ENCODE results near the gene MBL2. TPM values are rescaled to one million over a fixed set of nuclear protein-coding genes. Genes with fewer than 3 reads are reported as not detected.

MBL2 gene
- polyA plus RNA-seq, 1 experiment: not detected

GRCh38 chr10:52752261-52752660 is 20.3 kb downstream of the MBL2 start:
- TF ChIP-seq, protein P1, sequence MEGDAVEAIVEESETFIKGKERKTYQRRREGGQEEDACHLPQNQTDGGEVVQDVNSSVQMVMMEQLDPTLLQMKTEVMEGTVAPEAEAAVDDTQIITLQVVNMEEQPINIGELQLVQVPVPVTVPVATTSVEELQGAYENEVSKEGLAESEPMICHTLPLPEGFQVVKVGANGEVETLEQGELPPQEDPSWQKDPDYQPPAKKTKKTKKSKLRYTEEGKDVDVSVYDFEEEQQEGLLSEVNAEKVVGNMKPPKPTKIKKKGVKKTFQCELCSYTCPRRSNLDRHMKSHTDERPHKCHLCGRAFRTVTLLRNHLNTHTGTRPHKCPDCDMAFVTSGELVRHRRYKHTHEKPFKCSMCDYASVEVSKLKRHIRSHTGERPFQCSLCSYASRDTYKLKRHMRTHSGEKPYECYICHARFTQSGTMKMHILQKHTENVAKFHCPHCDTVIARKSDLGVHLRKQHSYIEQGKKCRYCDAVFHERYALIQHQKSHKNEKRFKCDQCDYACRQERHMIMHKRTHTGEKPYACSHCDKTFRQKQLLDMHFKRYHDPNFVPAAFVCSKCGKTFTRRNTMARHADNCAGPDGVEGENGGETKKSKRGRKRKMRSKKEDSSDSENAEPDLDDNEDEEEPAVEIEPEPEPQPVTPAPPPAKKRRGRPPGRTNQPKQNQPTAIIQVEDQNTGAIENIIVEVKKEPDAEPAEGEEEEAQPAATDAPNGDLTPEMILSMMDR (IDR thresholded peaks at IDR 0.05; ENCODE audit: low read depth, low read length): no peak
- peaks cover 2% of the 10 kb centered on the region for H3K27me3 ChIP-seq (ENCODE audit: control insufficient read depth, insufficient read depth, low read length)
- no peak overlapping the region for H3K4me3 ChIP-seq (ENCODE audit: low read depth, low read length)
- DNase-seq (ENCODE audit: low read depth, low spot score): no peak
- no peaks in the 10 kb centered on the region for H3K9me3 ChIP-seq (ENCODE audit: control insufficient read depth, insufficient read depth, low read length)
- no peak overlapping the region for H3K27ac ChIP-seq (ENCODE audit: low read depth, low read length)
- POLR2A ChIA-PET: no interaction called here
- CTCF ChIA-PET: no interaction called here

DNA sequence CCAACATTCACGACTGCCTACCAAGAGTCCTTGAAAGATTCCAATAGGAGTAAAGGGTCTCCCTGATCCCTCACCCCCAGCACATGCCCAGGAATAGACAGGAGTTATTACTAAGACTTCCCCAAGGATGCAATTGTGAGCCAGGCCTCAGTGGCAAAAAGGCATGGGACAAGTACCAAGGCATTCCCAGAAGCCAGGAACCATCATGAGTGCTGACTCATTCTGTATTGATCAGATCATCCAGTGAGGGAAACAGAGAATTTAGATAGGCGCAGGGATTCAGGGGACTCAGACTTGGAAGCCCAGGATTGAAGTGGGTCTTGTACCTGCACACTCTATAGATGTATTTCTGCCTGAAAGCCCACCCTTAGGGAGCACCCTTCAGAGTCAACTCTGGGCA is 21.2 kb downstream of the MBL2 start:
- POLR2A ChIA-PET: no interaction called here
- CTCF ChIA-PET: no interaction called here
- TF ChIP-seq, protein P1 (IDR thresholded peaks at IDR 0.05; ENCODE audit: low read depth, low read length): no peak
- Histone ChIP-seq H3K27me3 (ENCODE audit: control insufficient read depth, insufficient read depth, low read length) (peaks cover 2% of the 10 kb centered on the region), H3K27ac (ENCODE audit: low read depth, low read length) (no peak overlapping the region), H3K4me3 (ENCODE audit: low read depth, low read length) (no peak overlapping the region), H3K9me3 (ENCODE audit: control insufficient read depth, insufficient read depth, low read length) (no peaks in the 10 kb centered on the region)
- DNase-seq (ENCODE audit: low read depth, low spot score): no peak

GRCh38 chr10:52750629-52751028 is 22.0 kb downstream of the MBL2 start:
- POLR2A ChIA-PET: no interaction called here
- TF ChIP-seq, protein P1 (IDR thresholded peaks at IDR 0.05; ENCODE audit: low read depth, low read length): no peak
- H3K27me3 ChIP-seq (ENCODE audit: control insufficient read depth, insufficient read depth, low read length): peaks cover 2% of the 10 kb centered on the region
- no peak overlapping the region for H3K4me3 ChIP-seq (ENCODE audit: low read depth, low read length)
- CTCF ChIA-PET: no interaction called here
- no peaks in the 10 kb centered on the region for H3K9me3 ChIP-seq (ENCODE audit: control insufficient read depth, insufficient read depth, low read length)
- DNase-seq (ENCODE audit: low read depth, low spot score): no peak
- H3K27ac ChIP-seq (ENCODE audit: low read depth, low read length): no peak overlapping the region

DNA sequence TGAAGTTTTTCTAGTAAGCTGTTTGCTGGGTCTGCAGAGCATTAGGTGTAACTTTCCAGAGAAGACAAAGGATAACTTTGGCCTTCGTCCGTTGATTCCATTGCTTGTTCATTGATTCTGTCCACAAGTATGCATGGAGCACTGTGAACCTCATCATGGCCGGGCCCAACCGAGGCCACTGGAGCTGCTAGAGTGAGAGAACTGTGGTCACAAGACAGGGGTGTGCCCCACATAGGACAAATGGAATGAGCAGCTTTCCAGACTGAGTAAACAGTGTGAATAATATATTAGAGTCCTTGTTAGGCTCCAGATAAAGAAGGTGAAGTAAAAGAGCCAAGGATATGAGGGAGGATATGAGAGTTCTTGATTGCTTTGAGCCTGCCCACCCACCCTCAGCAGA is 24.9 kb downstream of the MBL2 start:
- ChIA-PET POLR2A (interaction anchor here (0.6 kb wide), 1 partner anchor 16 kb away, joined by 3 read pairs; no protein-coding TSS in a partner anchor), CTCF (interaction anchor here (0.9 to 6.3 kb wide), 7 partner anchors 8 to 102 kb away, joined by 3 to 61 read pairs (median 6); no protein-coding TSS in a partner anchor)
- TF ChIP-seq, protein P1 (IDR thresholded peaks at IDR 0.05; ENCODE audit: low read depth, low read length): no peak
- peaks cover 2% of the 10 kb centered on the region for H3K27me3 ChIP-seq (ENCODE audit: control insufficient read depth, insufficient read depth, low read length)
- DNase-seq (ENCODE audit: low read depth, low spot score): no peak
- H3K27ac ChIP-seq (ENCODE audit: low read depth, low read length): no peak overlapping the region
- H3K4me3 ChIP-seq (ENCODE audit: low read depth, low read length): no peak overlapping the region
- no peaks in the 10 kb centered on the region for H3K9me3 ChIP-seq (ENCODE audit: control insufficient read depth, insufficient read depth, low read length)

- Histone ChIP-seq H3K27me3 (ENCODE audit: control insufficient read depth, insufficient read depth, low read length) (peaks cover 2% of the 10 kb centered on the region), H3K9me3 (ENCODE audit: control insufficient read depth, insufficient read depth, low read length) (no peaks in the 10 kb centered on the region), H3K4me3 (ENCODE audit: low read depth, low read length) (no peak overlapping the region), H3K27ac (ENCODE audit: low read depth, low read length) (no peak overlapping the region)
- no peak for DNase-seq (ENCODE audit: low read depth, low spot score)
- POLR2A ChIA-PET: interaction anchor here (0.6 kb wide), 1 partner anchor 19 kb away, joined by 3 read pairs; no protein-coding TSS in a partner anchor
- CTCF ChIA-PET: interaction anchor here (0.6 to 6.3 kb wide), 18 partner anchors 9 to 1243 kb away, joined by 3 to 61 read pairs (median 4); no protein-coding TSS in a partner anchor
- TF ChIP-seq, protein P1 (IDR thresholded peaks at IDR 0.05; ENCODE audit: low read depth, low read length): peak; percentile 62
These were observed 26.4 kb downstream of the MBL2 start for GRCh38 chr10:52746169-52746568.

All from AG04450 (cell line).